Measurements from ENCODE around the gene CEP85. TPM values are rescaled to one million over a fixed set of nuclear protein-coding genes. Genes with fewer than 3 reads are reported as not detected.

Gene CEP85
- total RNA-seq, 1 experiment from 2014 or later: 51.8 TPM

- ChIA-PET POLR2A (no interaction called here), CTCF (interaction anchor here (2.5 kb wide), 1 partner anchor 43 kb away, joined by 10 read pairs; the partner anchor contains the start of gene CEP85)
- in situ Hi-C loops (cut with HindIII; ENCODE audit: low pct_unique_long_range_greater_than_20kb, low sequenced_read_pairs): no loop called here
- H3K27ac ChIP-seq (ENCODE audit: low read length): no peak within 1 kb of the TSS
- DNase-seq (ENCODE audit: low read depth, low spot score) (no peak), ATAC-seq (peak; percentile 66)
- no peaks in the 10 kb centered on the region for H3K27me3 ChIP-seq (ENCODE audit: control insufficient read depth, insufficient read depth, low read length)
- intact Hi-C loops (cut with micrococcal nuclease; ENCODE audit: unreplicated experiment): no loop called here
- TF ChIP-seq POLR2AphosphoS5 (IDR thresholded peaks at IDR 0.05; ENCODE audit: low read depth, low read length) (no peak), TCF7L2 (IDR thresholded peaks at IDR 0.05; ENCODE audit: low read depth, low read length) (no peak)
- H3K4me3 ChIP-seq (ENCODE audit: low read depth in 2 of 2, low read length in 2 of 2): no peak within 1 kb of the TSS
- H3K4me1 ChIP-seq (ENCODE audit: control insufficient read depth, insufficient read depth, low read length): no peaks in the 10 kb centered on the region
- no peaks in the 10 kb centered on the region for H3K9me3 ChIP-seq (ENCODE audit: control insufficient read depth, insufficient read depth, low read depth, low read length)
- no TSS peak for BruUV-seq (replicated peaks)
- H3K36me3 ChIP-seq (ENCODE audit: control insufficient read depth, insufficient read depth, low read length): no peaks in the 10 kb centered on the region
Observed at GRCh38 chr1:26190373-26190987, 43.5 kb upstream of the CEP85 start, which contains the start of gene CATSPER4. Gene CATSPER4, plus strand, starts transcription at chr1:26190602. Its CDS starts 26 bp downstream, at chr1:26190628.

- in situ Hi-C loops (cut with HindIII; ENCODE audit: low pct_unique_long_range_greater_than_20kb, low sequenced_read_pairs): no loop called here
- H3K9me3 ChIP-seq (ENCODE audit: control insufficient read depth, insufficient read depth, low read depth, low read length): no peaks in the 10 kb centered on the region
- no peaks in the 10 kb centered on the region for H3K27me3 ChIP-seq (ENCODE audit: control insufficient read depth, insufficient read depth, low read length)
- no peak for ATAC-seq
- DNase-seq (ENCODE audit: low read depth, low spot score): no peak
- POLR2A ChIA-PET: no interaction called here
- H3K4me3 ChIP-seq (ENCODE audit: low read depth in 2 of 2, low read length in 2 of 2): no peak overlapping the region
- H3K36me3 ChIP-seq (ENCODE audit: control insufficient read depth, insufficient read depth, low read length): no peaks in the 10 kb centered on the region
- no peak for TF ChIP-seq CTCF (IDR thresholded peaks at IDR 0.05)
- TF ChIP-seq SIN3A (IDR thresholded peaks at IDR 0.05; ENCODE audit: borderline replicate concordance, insufficient read depth, low read depth, low read length): no peak
- TF ChIP-seq REST (IDR thresholded peaks at IDR 0.05; ENCODE audit: insufficient read depth in 1 of 2, low read depth in 2 of 2, low read length in 1 of 2): no peak
- TF ChIP-seq POLR2AphosphoS5 (IDR thresholded peaks at IDR 0.05; ENCODE audit: low read depth, low read length): no peak
- TF ChIP-seq TCF7L2 (IDR thresholded peaks at IDR 0.05; ENCODE audit: low read depth, low read length): no peak
- BruUV-seq (replicated peaks): no TSS peak
- H3K27ac ChIP-seq (ENCODE audit: low read length): no peak overlapping the region
- no peaks in the 10 kb centered on the region for H3K4me1 ChIP-seq (ENCODE audit: control insufficient read depth, insufficient read depth, low read length)
- CTCF ChIA-PET: interaction anchor here (0.7 kb wide), 1 partner anchor 423 kb away, joined by 3 read pairs; no protein-coding TSS in a partner anchor
- intact Hi-C loops (cut with micrococcal nuclease; ENCODE audit: unreplicated experiment): no loop called here
Observed at GRCh38 chr1:26191739-26192138, 42.3 kb upstream of the CEP85 start.

GRCh38 chr1:26195805-26196204 lies 38.2 kb upstream of the CEP85 start:
- BruUV-seq (replicated peaks): no TSS peak
- no peak overlapping the region for H3K27ac ChIP-seq (ENCODE audit: low read length)
- no peak overlapping the region for H3K4me3 ChIP-seq (ENCODE audit: low read depth in 2 of 2, low read length in 2 of 2)
- DNase-seq (ENCODE audit: low read depth, low spot score): no peak
- no peaks in the 10 kb centered on the region for H3K36me3 ChIP-seq (ENCODE audit: control insufficient read depth, insufficient read depth, low read length)
- ChIA-PET POLR2A (no interaction called here), CTCF (interaction anchor here (0.7 kb wide), 1 partner anchor 9 kb away, joined by 10 read pairs; no protein-coding TSS in a partner anchor)
- in situ Hi-C loops (cut with HindIII; ENCODE audit: low pct_unique_long_range_greater_than_20kb, low sequenced_read_pairs): no loop called here
- no peaks in the 10 kb centered on the region for H3K9me3 ChIP-seq (ENCODE audit: control insufficient read depth, insufficient read depth, low read depth, low read length)
- TF ChIP-seq SIN3A (IDR thresholded peaks at IDR 0.05; ENCODE audit: borderline replicate concordance, insufficient read depth, low read depth, low read length) (no peak), REST (IDR thresholded peaks at IDR 0.05; ENCODE audit: insufficient read depth in 1 of 2, low read depth in 2 of 2, low read length in 1 of 2) (no peak), POLR2AphosphoS5 (IDR thresholded peaks at IDR 0.05; ENCODE audit: low read depth, low read length) (no peak), TCF7L2 (IDR thresholded peaks at IDR 0.05; ENCODE audit: low read depth, low read length) (no peak), CTCF (IDR thresholded peaks at IDR 0.05) (no peak)
- intact Hi-C loops (cut with micrococcal nuclease; ENCODE audit: unreplicated experiment): no loop called here
- no peak for ATAC-seq
- no peaks in the 10 kb centered on the region for H3K27me3 ChIP-seq (ENCODE audit: control insufficient read depth, insufficient read depth, low read length)
- H3K4me1 ChIP-seq (ENCODE audit: control insufficient read depth, insufficient read depth, low read length): no peaks in the 10 kb centered on the region

Measured in Panc1 (cell line).